ENCODE results near the gene DDX60.

Gene DDX60

GRCh38 chr4:168264903-168265302 lies 53.6 kb downstream of the DDX60 start:
- Histone ChIP-seq H3K27me3 (ENCODE audit: control insufficient read depth in 1 of 2, insufficient read depth in 2 of 2, low read length in 2 of 2) (no peaks in the 10 kb centered on the region), H3K27ac (ENCODE audit: low read length) (no peak overlapping the region), H3K9me3 (ENCODE audit: control insufficient read depth in 2 of 2, low read length in 2 of 2) (no peaks in the 10 kb centered on the region), H3K4me3 (ENCODE audit: low read length in 2 of 2) (no peak overlapping the region), H3K4me1 (ENCODE audit: control insufficient read depth, insufficient read depth, low read length) (peaks cover 2% of the 10 kb centered on the region), H3K36me3 (ENCODE audit: control insufficient read depth in 2 of 2, insufficient read depth in 2 of 2, low read length in 2 of 2) (peaks cover 5 to 7% of the 10 kb centered on the region in 2 donors), H3K9ac (ENCODE audit: low read length in 2 of 2) (no peak overlapping the region)

GRCh38 chr4:168263039-168263438 lies 55.5 kb downstream of the DDX60 start:
- no peaks in the 10 kb centered on the region for H3K27me3 ChIP-seq (ENCODE audit: control insufficient read depth in 1 of 2, insufficient read depth in 2 of 2, low read length in 2 of 2)
- no peak overlapping the region for H3K9ac ChIP-seq (ENCODE audit: low read length in 2 of 2)
- H3K27ac ChIP-seq (ENCODE audit: low read length) = no peak overlapping the region
- H3K9me3 ChIP-seq (ENCODE audit: control insufficient read depth in 2 of 2, low read length in 2 of 2) = no peaks in the 10 kb centered on the region
- peaks cover 2% of the 10 kb centered on the region for H3K4me1 ChIP-seq (ENCODE audit: control insufficient read depth, insufficient read depth, low read length)
- peaks cover 5 to 7% of the 10 kb centered on the region in 2 donors for H3K36me3 ChIP-seq (ENCODE audit: control insufficient read depth in 2 of 2, insufficient read depth in 2 of 2, low read length in 2 of 2)
- no peak overlapping the region for H3K4me3 ChIP-seq (ENCODE audit: low read length in 2 of 2)

- Histone ChIP-seq H3K27me3 (ENCODE audit: control insufficient read depth in 1 of 2, insufficient read depth in 2 of 2, low read length in 2 of 2) (no peaks in the 10 kb centered on the region), H3K4me1 (ENCODE audit: control insufficient read depth, insufficient read depth, low read length) (no peaks in the 10 kb centered on the region), H3K9ac (ENCODE audit: low read length in 2 of 2) (no peak overlapping the region), H3K27ac (ENCODE audit: low read length) (no peak overlapping the region), H3K9me3 (ENCODE audit: control insufficient read depth in 2 of 2, low read length in 2 of 2) (no peaks in the 10 kb centered on the region), H3K36me3 (ENCODE audit: control insufficient read depth in 2 of 2, insufficient read depth in 2 of 2, low read length in 2 of 2) (peaks cover 9 to 11% of the 10 kb centered on the region in 2 donors), H3K4me3 (ENCODE audit: low read length in 2 of 2) (no peak overlapping the region)
These were observed 59.5 kb downstream of the DDX60 start for GRCh38 chr4:168259096-168259495.

GRCh38 chr4:168257768-168258167 lies 60.8 kb downstream of the DDX60 start:
- Histone ChIP-seq H3K4me1 (ENCODE audit: control insufficient read depth, insufficient read depth, low read length) (no peaks in the 10 kb centered on the region), H3K36me3 (ENCODE audit: control insufficient read depth in 2 of 2, insufficient read depth in 2 of 2, low read length in 2 of 2) (peaks cover 14 to 15% of the 10 kb centered on the region in 2 donors), H3K9me3 (ENCODE audit: control insufficient read depth in 2 of 2, low read length in 2 of 2) (no peaks in the 10 kb centered on the region), H3K4me3 (ENCODE audit: low read length in 2 of 2) (no peak overlapping the region), H3K27me3 (ENCODE audit: control insufficient read depth in 1 of 2, insufficient read depth in 2 of 2, low read length in 2 of 2) (no peaks in the 10 kb centered on the region), H3K27ac (ENCODE audit: low read length) (no peak overlapping the region), H3K9ac (ENCODE audit: low read length in 2 of 2) (no peak overlapping the region)

GRCh38 chr4:168248176-168248710 lies 70.3 kb downstream of the DDX60 start:
- Histone ChIP-seq H3K27ac (ENCODE audit: low read length) (no peak overlapping the region), H3K4me3 (ENCODE audit: low read length in 2 of 2) (no peak overlapping the region), H3K27me3 (ENCODE audit: control insufficient read depth in 1 of 2, insufficient read depth in 2 of 2, low read length in 2 of 2) (no peaks in the 10 kb centered on the region), H3K36me3 (ENCODE audit: control insufficient read depth in 2 of 2, insufficient read depth in 2 of 2, low read length in 2 of 2) (peaks cover 12 to 24% of the 10 kb centered on the region in 2 donors), H3K9me3 (ENCODE audit: control insufficient read depth in 2 of 2, low read length in 2 of 2) (no peaks in the 10 kb centered on the region), H3K4me1 (ENCODE audit: control insufficient read depth, insufficient read depth, low read length) (no peaks in the 10 kb centered on the region), H3K9ac (ENCODE audit: low read length in 2 of 2) (no peak overlapping the region)

- H3K9ac ChIP-seq (ENCODE audit: low read length in 2 of 2) = no peak overlapping the region
- H3K27ac ChIP-seq (ENCODE audit: low read length) = no peak overlapping the region
- H3K27me3 ChIP-seq (ENCODE audit: control insufficient read depth in 1 of 2, insufficient read depth in 2 of 2, low read length in 2 of 2) = no peaks in the 10 kb centered on the region
- H3K36me3 ChIP-seq (ENCODE audit: control insufficient read depth in 2 of 2, insufficient read depth in 2 of 2, low read length in 2 of 2) = peaks cover 9 to 24% of the 10 kb centered on the region in 2 donors
- H3K4me1 ChIP-seq (ENCODE audit: control insufficient read depth, insufficient read depth, low read length) = no peaks in the 10 kb centered on the region
- no peak overlapping the region for H3K4me3 ChIP-seq (ENCODE audit: low read length in 2 of 2)
- H3K9me3 ChIP-seq (ENCODE audit: control insufficient read depth in 2 of 2, low read length in 2 of 2) = no peaks in the 10 kb centered on the region
These were observed 70.9 kb downstream of the DDX60 start for GRCh38 chr4:168247603-168248002.

- H3K4me3 ChIP-seq (ENCODE audit: low read length in 2 of 2) = no peak overlapping the region
- H3K4me1 ChIP-seq (ENCODE audit: control insufficient read depth, insufficient read depth, low read length) = no peaks in the 10 kb centered on the region
- H3K36me3 ChIP-seq (ENCODE audit: control insufficient read depth in 2 of 2, insufficient read depth in 2 of 2, low read length in 2 of 2) = peaks cover 0 to 9% of the 10 kb centered on the region in 2 donors
These were observed 76.6 kb downstream of the DDX60 start for GRCh38 chr4:168241953-168242352.

GRCh38 chr4:168240821-168241220 lies 77.7 kb downstream of the DDX60 start:
- Histone ChIP-seq H3K4me1 (ENCODE audit: control insufficient read depth, insufficient read depth, low read length) (no peaks in the 10 kb centered on the region), H3K27ac (ENCODE audit: low read length) (no peak overlapping the region), H3K36me3 (ENCODE audit: control insufficient read depth in 2 of 2, insufficient read depth in 2 of 2, low read length in 2 of 2) (peaks cover 0 to 9% of the 10 kb centered on the region in 2 donors), H3K27me3 (ENCODE audit: control insufficient read depth in 1 of 2, insufficient read depth in 2 of 2, low read length in 2 of 2) (no peaks in the 10 kb centered on the region), H3K4me3 (ENCODE audit: low read length in 2 of 2) (no peak overlapping the region), H3K9ac (ENCODE audit: low read length in 2 of 2) (no peak overlapping the region), H3K9me3 (ENCODE audit: control insufficient read depth in 2 of 2, low read length in 2 of 2) (no peaks in the 10 kb centered on the region)

More at GRCh38 chr4:168241953-168242352, 76.6 kb downstream of the DDX60 start:
- H3K27ac ChIP-seq (ENCODE audit: low read length) = no peak overlapping the region
- no peaks in the 10 kb centered on the region for H3K27me3 ChIP-seq (ENCODE audit: control insufficient read depth in 1 of 2, insufficient read depth in 2 of 2, low read length in 2 of 2)
- H3K9me3 ChIP-seq (ENCODE audit: control insufficient read depth in 2 of 2, low read length in 2 of 2) = no peaks in the 10 kb centered on the region
- H3K9ac ChIP-seq (ENCODE audit: low read length in 2 of 2) = no peak overlapping the region

- no peak overlapping the region for H3K27ac ChIP-seq (ENCODE audit: low read length)
- H3K36me3 ChIP-seq (ENCODE audit: control insufficient read depth in 2 of 2, insufficient read depth in 2 of 2, low read length in 2 of 2) = peaks cover 13 to 16% of the 10 kb centered on the region in 2 donors
These were observed 97.3 kb downstream of the DDX60 start for GRCh38 chr4:168221301-168221700.

GRCh38 chr4:168220893-168221292 lies 97.7 kb downstream of the DDX60 start:
- Histone ChIP-seq H3K36me3 (ENCODE audit: control insufficient read depth in 2 of 2, insufficient read depth in 2 of 2, low read length in 2 of 2) (peaks cover 13 to 16% of the 10 kb centered on the region in 2 donors), H3K4me3 (ENCODE audit: low read length in 2 of 2) (no peak overlapping the region), H3K4me1 (ENCODE audit: control insufficient read depth, insufficient read depth, low read length) (no peaks in the 10 kb centered on the region), H3K27me3 (ENCODE audit: control insufficient read depth in 1 of 2, insufficient read depth in 2 of 2, low read length in 2 of 2) (no peaks in the 10 kb centered on the region), H3K27ac (ENCODE audit: low read length) (no peak overlapping the region), H3K9ac (ENCODE audit: low read length in 2 of 2) (no peak overlapping the region), H3K9me3 (ENCODE audit: control insufficient read depth in 2 of 2, low read length in 2 of 2) (peaks cover 0 to 2% of the 10 kb centered on the region in 2 donors)

More at GRCh38 chr4:168221301-168221700, 97.3 kb downstream of the DDX60 start:
- H3K4me3 ChIP-seq (ENCODE audit: low read length in 2 of 2) = no peak overlapping the region
- H3K9me3 ChIP-seq (ENCODE audit: control insufficient read depth in 2 of 2, low read length in 2 of 2) = peaks cover 0 to 2% of the 10 kb centered on the region in 2 donors
- no peaks in the 10 kb centered on the region for H3K4me1 ChIP-seq (ENCODE audit: control insufficient read depth, insufficient read depth, low read length)
- H3K9ac ChIP-seq (ENCODE audit: low read length in 2 of 2) = no peak overlapping the region
- no peaks in the 10 kb centered on the region for H3K27me3 ChIP-seq (ENCODE audit: control insufficient read depth in 1 of 2, insufficient read depth in 2 of 2, low read length in 2 of 2)

- Histone ChIP-seq H3K9ac (ENCODE audit: low read length in 2 of 2) (no peak overlapping the region), H3K27me3 (ENCODE audit: control insufficient read depth in 1 of 2, insufficient read depth in 2 of 2, low read length in 2 of 2) (no peaks in the 10 kb centered on the region), H3K4me1 (ENCODE audit: control insufficient read depth, insufficient read depth, low read length) (no peaks in the 10 kb centered on the region), H3K4me3 (ENCODE audit: low read length in 2 of 2) (no peak overlapping the region), H3K27ac (ENCODE audit: low read length) (no peak overlapping the region), H3K36me3 (ENCODE audit: control insufficient read depth in 2 of 2, insufficient read depth in 2 of 2, low read length in 2 of 2) (peaks cover 11 to 14% of the 10 kb centered on the region in 2 donors), H3K9me3 (ENCODE audit: control insufficient read depth in 2 of 2, low read length in 2 of 2) (peaks cover 0 to 2% of the 10 kb centered on the region in 2 donors)
These were observed 99.9 kb downstream of the DDX60 start for GRCh38 chr4:168218645-168219044.
